Hepatocyte (in vitro differentiated cells): ENCODE results near the gene MARK1. TPM values are rescaled to one million over a fixed set of nuclear protein-coding genes. Genes with fewer than 3 reads are reported as not detected.

Source experiments
- DNase-seq: peaks from one replicate; pipeline ENCODE4 v3.0.0-alpha.2; 2016; ENCODE audit warnings: low spot score
- H2AFZ ChIP-seq: fragments of 200-600 bp; sonication (generic); 2 replicates; pipeline ENCODE4 v1.6.0; 2016; ENCODE audit warnings: antibody characterized with exemption, mild to moderate bottlenecking
- H3K27ac ChIP-seq: fragments of 200-600 bp; sonication (generic); 2 replicates; pipeline ENCODE4 v1.5.1; 2016; ENCODE audit warnings: mild to moderate bottlenecking
- H3K27me3 ChIP-seq: fragments of 200-600 bp; sonication (generic); 2 replicates; pipeline ENCODE4 v1.6.1; 2016
- H3K36me3 ChIP-seq: fragments of 200-600 bp; sonication (generic); replicated peaks from 2 replicates; pipeline ENCODE4 v1.5.1; 2016; ENCODE audit warnings: low read depth; ENCODE audit not compliant: insufficient read depth
- H3K4me1 ChIP-seq: fragments of 200-600 bp; sonication (generic); 2 replicates; pipeline ENCODE4 v1.5.1; 2016; ENCODE audit warnings: mild to moderate bottlenecking, moderate library complexity; ENCODE audit not compliant: insufficient read depth
- H3K4me2 ChIP-seq: fragments of 200-600 bp; sonication (generic); 2 replicates; pipeline ENCODE4 v1.6.0; 2016
- H3K4me3 ChIP-seq: fragments of 200-600 bp; sonication (generic); 2 replicates; pipeline ENCODE4 v1.5.1; 2016; ENCODE audit warnings: mild to moderate bottlenecking
- H3K79me2 ChIP-seq: fragments of 200-600 bp; sonication (generic); 2 replicates; pipeline ENCODE4 v1.6.0; 2017; ENCODE audit warnings: mild to moderate bottlenecking
- H3K9me2 ChIP-seq: fragments of 200-600 bp; sonication (generic); replicated peaks from 2 replicates; pipeline ENCODE4 v1.6.0; 2017; ENCODE audit warnings: mild to moderate bottlenecking; ENCODE audit not compliant: insufficient read depth
- H3K9me3 ChIP-seq: fragments of 200-600 bp; sonication (generic); 2 replicates; pipeline ENCODE4 v1.5.1; 2016; ENCODE audit warnings: low read depth, mild to moderate bottlenecking
- H4K20me1 ChIP-seq: fragments of 200-600 bp; sonication (generic); 2 replicates; pipeline ENCODE4 v1.6.0; 2016; ENCODE audit warnings: mild to moderate bottlenecking; ENCODE audit not compliant: insufficient read depth, poor library complexity, severe bottlenecking
- EZH2 ChIP-seq: fragments of 200-600 bp; sonication (generic); IDR thresholded peaks from 2 replicates; pipeline ENCODE4 v1.6.1; 2016; ENCODE audit warnings: antibody characterized with exemption, mild to moderate bottlenecking, borderline replicate concordance
- EZH2phosphoT487 ChIP-seq: fragments of 200-600 bp; sonication (generic); IDR thresholded peaks from one replicate; pipeline ENCODE4 v1.6.1; 2018; ENCODE audit warnings: antibody characterized with exemption, mild to moderate bottlenecking, low read depth, moderate library complexity; ENCODE audit not compliant: unreplicated experiment, severe bottlenecking
- WGBS: methylation state at CpG from one replicate; pipeline ENCODE4 v1.1.6; 2016; ENCODE audit warnings: low lambda C conversion rate; ENCODE audit errors: missing lambda C conversion rate; 5-methylcytosine and 5-hydroxymethylcytosine counted together
- polyA plus RNA-seq: library from polyadenylated mRNA; unstranded; fragments of >200 nt; fragmentation: Nextera tagmentation; extraction: Ambion mirVana; gene quantifications from 2 replicates; pipeline ENCODE4 v1.2.1, GENCODE V29; 2016
- total RNA-seq: library from RNA; depleted of rRNA; stranded (reverse); fragments of >200 nt; gene quantifications from 2 replicates; pipeline ENCODE4 v1.2.3, GENCODE V29; 2014
- TF ChIP-seq, protein P1 (sequence below): fragments of 200-600 bp; sonication (generic); IDR thresholded peaks from 2 replicates; pipeline ENCODE4 v1.5.1; 2016; ENCODE audit warnings: antibody characterized with exemption, mild to moderate bottlenecking; ENCODE audit not compliant: poor library complexity

MARK1 gene
- total and polyA plus RNA-seq, 2 experiments from 2014 or later: 1.9 to 7.1 TPM

GRCh38 chr1:220563564-220563963 lies 35.6 kb downstream of the MARK1 start:
- H3K4me3 ChIP-seq: no peak overlapping the region
- TF ChIP-seq, protein P1, sequence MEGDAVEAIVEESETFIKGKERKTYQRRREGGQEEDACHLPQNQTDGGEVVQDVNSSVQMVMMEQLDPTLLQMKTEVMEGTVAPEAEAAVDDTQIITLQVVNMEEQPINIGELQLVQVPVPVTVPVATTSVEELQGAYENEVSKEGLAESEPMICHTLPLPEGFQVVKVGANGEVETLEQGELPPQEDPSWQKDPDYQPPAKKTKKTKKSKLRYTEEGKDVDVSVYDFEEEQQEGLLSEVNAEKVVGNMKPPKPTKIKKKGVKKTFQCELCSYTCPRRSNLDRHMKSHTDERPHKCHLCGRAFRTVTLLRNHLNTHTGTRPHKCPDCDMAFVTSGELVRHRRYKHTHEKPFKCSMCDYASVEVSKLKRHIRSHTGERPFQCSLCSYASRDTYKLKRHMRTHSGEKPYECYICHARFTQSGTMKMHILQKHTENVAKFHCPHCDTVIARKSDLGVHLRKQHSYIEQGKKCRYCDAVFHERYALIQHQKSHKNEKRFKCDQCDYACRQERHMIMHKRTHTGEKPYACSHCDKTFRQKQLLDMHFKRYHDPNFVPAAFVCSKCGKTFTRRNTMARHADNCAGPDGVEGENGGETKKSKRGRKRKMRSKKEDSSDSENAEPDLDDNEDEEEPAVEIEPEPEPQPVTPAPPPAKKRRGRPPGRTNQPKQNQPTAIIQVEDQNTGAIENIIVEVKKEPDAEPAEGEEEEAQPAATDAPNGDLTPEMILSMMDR: no peak
- TF ChIP-seq EZH2phosphoT487: no peak
- no peaks in the 10 kb centered on the region for H3K27me3 ChIP-seq
- WGBS: 74% methylated on average over 1 of the region's 1 CpG
- H3K9me2 ChIP-seq: no peaks in the 10 kb centered on the region
- H4K20me1 ChIP-seq: no peaks in the 10 kb centered on the region
- peaks cover 7% of the 10 kb centered on the region for H3K79me2 ChIP-seq
- H2AFZ ChIP-seq: no peak overlapping the region
- H3K4me2 ChIP-seq: no peak overlapping the region
- H3K27ac ChIP-seq: no peak overlapping the region
- no peaks in the 10 kb centered on the region for H3K36me3 ChIP-seq
- H3K9me3 ChIP-seq: no peaks in the 10 kb centered on the region
- H3K4me1 ChIP-seq: no peaks in the 10 kb centered on the region
- DNase-seq: no peak

DNA sequence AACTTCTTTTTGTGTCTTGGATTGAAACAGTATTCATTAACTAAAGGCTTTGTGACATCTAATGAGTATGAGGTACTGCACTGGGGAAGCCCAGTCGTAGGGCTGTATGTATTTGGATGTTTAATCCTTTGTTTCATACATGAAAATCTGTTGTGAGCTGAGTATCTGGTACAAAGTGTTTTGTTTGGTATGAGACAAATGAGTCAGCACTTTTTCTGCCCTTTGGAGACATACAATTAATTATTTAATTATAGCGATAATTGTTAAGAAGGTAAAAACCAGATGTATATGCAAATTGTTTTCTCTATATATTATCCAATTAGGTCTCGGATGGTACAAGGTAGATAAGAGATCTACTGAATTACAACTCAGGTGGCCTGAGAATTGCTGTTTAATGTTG lies 36.3 kb downstream of the MARK1 start:
- Histone ChIP-seq H3K36me3 (no peaks in the 10 kb centered on the region), H3K9me2 (no peaks in the 10 kb centered on the region), H3K4me1 (no peaks in the 10 kb centered on the region), H3K9me3 (no peaks in the 10 kb centered on the region), H4K20me1 (no peaks in the 10 kb centered on the region), H3K27me3 (no peaks in the 10 kb centered on the region), H3K4me3 (no peak overlapping the region), H2AFZ (no peak overlapping the region), H3K4me2 (no peak overlapping the region), H3K79me2 (peaks cover 7% of the 10 kb centered on the region), H3K27ac (no peak overlapping the region)
- TF ChIP-seq EZH2phosphoT487: no peak
- TF ChIP-seq, protein P1: no peak
- no peak for TF ChIP-seq EZH2
- no peak for DNase-seq
- WGBS: 81% methylated on average over 3 of the region's 3 CpGs

- no peaks in the 10 kb centered on the region for H3K36me3 ChIP-seq
- no peaks in the 10 kb centered on the region for H3K9me3 ChIP-seq
- no peak overlapping the region for H3K27ac ChIP-seq
- TF ChIP-seq, protein P1: no peak
- TF ChIP-seq EZH2phosphoT487 (no peak), EZH2 (no peak)
- no peaks in the 10 kb centered on the region for H3K4me1 ChIP-seq
- no peaks in the 10 kb centered on the region for H3K9me2 ChIP-seq
- no peak for DNase-seq
- H4K20me1 ChIP-seq: no peaks in the 10 kb centered on the region
- H3K79me2 ChIP-seq: peaks cover 7% of the 10 kb centered on the region
- no peak overlapping the region for H3K4me2 ChIP-seq
- no peak overlapping the region for H2AFZ ChIP-seq
- H3K4me3 ChIP-seq: no peak overlapping the region
- no peaks in the 10 kb centered on the region for H3K27me3 ChIP-seq
These were observed 37.7 kb downstream of the MARK1 start for GRCh38 chr1:220565670-220566069.

GRCh38 chr1:220566869-220567268 lies 38.9 kb downstream of the MARK1 start:
- TF ChIP-seq EZH2phosphoT487 (no peak), EZH2 (no peak)
- TF ChIP-seq, protein P1: no peak
- no peaks in the 10 kb centered on the region for H4K20me1 ChIP-seq
- no peaks in the 10 kb centered on the region for H3K36me3 ChIP-seq
- no peak overlapping the region for H2AFZ ChIP-seq
- H3K27ac ChIP-seq: no peak overlapping the region
- DNase-seq: no peak
- H3K9me3 ChIP-seq: no peaks in the 10 kb centered on the region
- no peak overlapping the region for H3K4me2 ChIP-seq
- H3K9me2 ChIP-seq: no peaks in the 10 kb centered on the region
- 96% methylated on average over 1 of the region's 1 CpG for WGBS
- H3K4me3 ChIP-seq: no peak overlapping the region
- no peaks in the 10 kb centered on the region for H3K27me3 ChIP-seq
- H3K79me2 ChIP-seq: peaks cover 7% of the 10 kb centered on the region
- no peaks in the 10 kb centered on the region for H3K4me1 ChIP-seq
